Measurements from ENCODE around the gene CCL27. TPM values are rescaled to one million over a fixed set of nuclear protein-coding genes. Genes with fewer than 3 reads are reported as not detected.
A peak's percentile ranks its signal among the peaks of the same experiment; 100 is the strongest.

The CCL27 gene
- total RNA-seq, 1 donor: 0.36 TPM

DNA sequence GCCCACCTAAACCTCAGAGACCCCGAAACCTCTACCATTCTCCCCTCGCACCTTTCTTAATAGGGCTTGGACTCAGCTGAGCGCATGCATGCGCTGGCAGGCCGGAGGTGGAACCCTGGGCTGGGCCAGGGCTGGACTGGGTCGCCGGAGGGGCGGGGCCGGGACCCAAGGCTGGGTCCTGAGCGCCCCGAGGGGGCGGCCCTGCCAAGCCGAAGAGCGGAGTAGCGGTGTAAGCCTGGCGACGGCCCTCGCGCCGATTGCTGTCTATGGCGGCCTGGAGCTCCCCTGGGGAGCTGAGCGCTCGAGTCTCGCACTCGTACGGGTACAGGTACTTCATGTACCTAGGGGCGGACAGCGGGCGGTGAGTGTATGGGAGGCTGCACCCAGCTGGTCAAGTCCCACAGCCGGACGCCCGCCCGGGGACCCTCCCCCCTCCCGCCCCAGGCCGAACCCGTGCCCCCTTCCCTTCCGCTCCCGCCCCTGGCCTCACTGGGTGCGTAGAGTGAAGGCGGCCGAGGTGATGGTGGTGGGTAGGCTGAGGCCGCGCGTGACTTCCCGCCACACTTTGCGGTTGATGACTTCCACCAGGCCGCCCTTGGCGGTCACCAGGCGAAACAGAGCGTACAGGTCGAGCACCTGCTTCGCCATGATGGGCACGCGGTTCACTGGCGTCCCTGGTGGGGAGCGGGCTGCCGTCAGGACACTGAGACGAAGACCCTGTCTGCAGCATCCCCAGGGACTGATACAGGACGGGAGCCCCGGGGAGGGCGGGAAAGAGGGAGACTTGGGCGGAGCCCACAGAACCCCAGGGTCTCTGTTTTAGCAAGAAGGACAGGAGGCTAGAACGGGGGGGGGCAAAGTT is 38.9 kb downstream of the CCL27 start:
- H3K9me3 ChIP-seq (ENCODE audit: low read depth, low read length): no peaks in the 10 kb centered on the region
- H2AFZ ChIP-seq (ENCODE audit: low read length): no peak overlapping the region
- H3K36me3 ChIP-seq (ENCODE audit: insufficient read depth, low read length): peaks cover 3% of the 10 kb centered on the region
- no peak overlapping the region for H3K4me3 ChIP-seq (ENCODE audit: insufficient read depth, low read length)
- no peak overlapping the region for H3K4me2 ChIP-seq (ENCODE audit: insufficient read depth, low read length)
- no peak for TF ChIP-seq CTCF (IDR thresholded peaks at IDR 0.05; ENCODE audit: extremely low read depth, low read depth, low read length)
- H3K4me1 ChIP-seq (ENCODE audit: insufficient read depth, low read length): peaks cover 14% of the 10 kb centered on the region
- H4K20me1 ChIP-seq (ENCODE audit: insufficient read depth, low read length): peaks cover 5% of the 10 kb centered on the region
- DNase-seq (ENCODE audit: insufficient read length, low spot score, missing footprints): no peak
- H3K27ac ChIP-seq (ENCODE audit: low read depth, low read length): no peak overlapping the region
- H3K27me3 ChIP-seq (ENCODE audit: insufficient read depth, low read length): peaks cover 64% of the 10 kb centered on the region
- peaks cover 16% of the 10 kb centered on the region for H3K79me2 ChIP-seq (ENCODE audit: insufficient read depth, low read length)

GRCh38 chr9:34620061-34620994 is 42.1 kb downstream of the CCL27 start, which contains the start of gene DCTN3:
Gene DCTN3, minus strand, starts transcription at chr9:34620495. Its CDS starts 31 bp downstream, at chr9:34620464.
- TF ChIP-seq CTCF (IDR thresholded peaks at IDR 0.05; ENCODE audit: extremely low read depth, low read depth, low read length): no peak
- Histone ChIP-seq H3K4me3 (ENCODE audit: insufficient read depth, low read length) (peak within 1 kb of the TSS; percentile 91), H3K4me2 (ENCODE audit: insufficient read depth, low read length) (peak within 1 kb of the TSS; percentile 93), H3K27me3 (ENCODE audit: insufficient read depth, low read length) (peaks cover 31% of the 10 kb centered on the region), H3K36me3 (ENCODE audit: insufficient read depth, low read length) (peaks cover 36% of the 10 kb centered on the region), H3K9me3 (ENCODE audit: low read depth, low read length) (no peaks in the 10 kb centered on the region), H2AFZ (ENCODE audit: low read length) (peak within 1 kb of the TSS; percentile 94), H4K20me1 (ENCODE audit: insufficient read depth, low read length) (peaks cover 6% of the 10 kb centered on the region), H3K27ac (ENCODE audit: low read depth, low read length) (peak within 1 kb of the TSS; percentile 63), H3K79me2 (ENCODE audit: insufficient read depth, low read length) (peaks cover 18% of the 10 kb centered on the region), H3K4me1 (ENCODE audit: insufficient read depth, low read length) (peaks cover 10% of the 10 kb centered on the region)
- peak; percentile 99 for DNase-seq (ENCODE audit: insufficient read length, low spot score, missing footprints)

GRCh38 chr9:34615132-34615531 is 47.3 kb downstream of the CCL27 start:
- no peak for TF ChIP-seq CTCF (IDR thresholded peaks at IDR 0.05; ENCODE audit: extremely low read depth, low read depth, low read length)
- no peak overlapping the region for H2AFZ ChIP-seq (ENCODE audit: low read length)
- peaks cover 19% of the 10 kb centered on the region for H3K4me1 ChIP-seq (ENCODE audit: insufficient read depth, low read length)
- H3K4me2 ChIP-seq (ENCODE audit: insufficient read depth, low read length): no peak overlapping the region
- no peak overlapping the region for H3K27ac ChIP-seq (ENCODE audit: low read depth, low read length)
- peaks cover 28% of the 10 kb centered on the region for H3K79me2 ChIP-seq (ENCODE audit: insufficient read depth, low read length)
- H4K20me1 ChIP-seq (ENCODE audit: insufficient read depth, low read length): peaks cover 6% of the 10 kb centered on the region
- no peaks in the 10 kb centered on the region for H3K27me3 ChIP-seq (ENCODE audit: insufficient read depth, low read length)
- no peak overlapping the region for H3K4me3 ChIP-seq (ENCODE audit: insufficient read depth, low read length)
- no peaks in the 10 kb centered on the region for H3K9me3 ChIP-seq (ENCODE audit: low read depth, low read length)
- H3K36me3 ChIP-seq (ENCODE audit: insufficient read depth, low read length): peaks cover 50% of the 10 kb centered on the region
- DNase-seq (ENCODE audit: insufficient read length, low spot score, missing footprints): no peak
